ENCODE measurements around the gene DPP6.

DNA sequence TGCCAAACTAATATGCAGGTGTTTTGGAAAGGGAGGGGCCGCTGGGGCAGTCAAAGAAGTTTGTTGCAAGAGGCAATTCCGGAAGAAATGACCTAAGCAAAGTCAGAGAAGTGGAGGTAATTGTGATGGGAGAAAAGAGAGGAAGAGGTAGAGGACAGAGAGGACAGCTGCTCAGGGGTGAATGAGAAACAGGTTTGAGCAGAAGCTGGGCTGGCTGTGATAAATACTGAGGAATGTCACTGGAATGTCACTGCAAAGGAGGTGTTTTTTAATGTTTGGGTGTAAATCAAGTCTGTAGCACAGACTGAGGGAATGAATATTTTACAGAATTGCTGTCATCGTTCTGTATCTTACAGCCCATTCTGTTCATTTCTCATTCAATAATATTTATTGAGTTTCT, 207.2 kb downstream of the DPP6 start:
- TF ChIP-seq, protein P1, sequence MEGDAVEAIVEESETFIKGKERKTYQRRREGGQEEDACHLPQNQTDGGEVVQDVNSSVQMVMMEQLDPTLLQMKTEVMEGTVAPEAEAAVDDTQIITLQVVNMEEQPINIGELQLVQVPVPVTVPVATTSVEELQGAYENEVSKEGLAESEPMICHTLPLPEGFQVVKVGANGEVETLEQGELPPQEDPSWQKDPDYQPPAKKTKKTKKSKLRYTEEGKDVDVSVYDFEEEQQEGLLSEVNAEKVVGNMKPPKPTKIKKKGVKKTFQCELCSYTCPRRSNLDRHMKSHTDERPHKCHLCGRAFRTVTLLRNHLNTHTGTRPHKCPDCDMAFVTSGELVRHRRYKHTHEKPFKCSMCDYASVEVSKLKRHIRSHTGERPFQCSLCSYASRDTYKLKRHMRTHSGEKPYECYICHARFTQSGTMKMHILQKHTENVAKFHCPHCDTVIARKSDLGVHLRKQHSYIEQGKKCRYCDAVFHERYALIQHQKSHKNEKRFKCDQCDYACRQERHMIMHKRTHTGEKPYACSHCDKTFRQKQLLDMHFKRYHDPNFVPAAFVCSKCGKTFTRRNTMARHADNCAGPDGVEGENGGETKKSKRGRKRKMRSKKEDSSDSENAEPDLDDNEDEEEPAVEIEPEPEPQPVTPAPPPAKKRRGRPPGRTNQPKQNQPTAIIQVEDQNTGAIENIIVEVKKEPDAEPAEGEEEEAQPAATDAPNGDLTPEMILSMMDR (IDR thresholded peaks at IDR 0.05), result no peak
- TF ChIP-seq, protein P2, sequence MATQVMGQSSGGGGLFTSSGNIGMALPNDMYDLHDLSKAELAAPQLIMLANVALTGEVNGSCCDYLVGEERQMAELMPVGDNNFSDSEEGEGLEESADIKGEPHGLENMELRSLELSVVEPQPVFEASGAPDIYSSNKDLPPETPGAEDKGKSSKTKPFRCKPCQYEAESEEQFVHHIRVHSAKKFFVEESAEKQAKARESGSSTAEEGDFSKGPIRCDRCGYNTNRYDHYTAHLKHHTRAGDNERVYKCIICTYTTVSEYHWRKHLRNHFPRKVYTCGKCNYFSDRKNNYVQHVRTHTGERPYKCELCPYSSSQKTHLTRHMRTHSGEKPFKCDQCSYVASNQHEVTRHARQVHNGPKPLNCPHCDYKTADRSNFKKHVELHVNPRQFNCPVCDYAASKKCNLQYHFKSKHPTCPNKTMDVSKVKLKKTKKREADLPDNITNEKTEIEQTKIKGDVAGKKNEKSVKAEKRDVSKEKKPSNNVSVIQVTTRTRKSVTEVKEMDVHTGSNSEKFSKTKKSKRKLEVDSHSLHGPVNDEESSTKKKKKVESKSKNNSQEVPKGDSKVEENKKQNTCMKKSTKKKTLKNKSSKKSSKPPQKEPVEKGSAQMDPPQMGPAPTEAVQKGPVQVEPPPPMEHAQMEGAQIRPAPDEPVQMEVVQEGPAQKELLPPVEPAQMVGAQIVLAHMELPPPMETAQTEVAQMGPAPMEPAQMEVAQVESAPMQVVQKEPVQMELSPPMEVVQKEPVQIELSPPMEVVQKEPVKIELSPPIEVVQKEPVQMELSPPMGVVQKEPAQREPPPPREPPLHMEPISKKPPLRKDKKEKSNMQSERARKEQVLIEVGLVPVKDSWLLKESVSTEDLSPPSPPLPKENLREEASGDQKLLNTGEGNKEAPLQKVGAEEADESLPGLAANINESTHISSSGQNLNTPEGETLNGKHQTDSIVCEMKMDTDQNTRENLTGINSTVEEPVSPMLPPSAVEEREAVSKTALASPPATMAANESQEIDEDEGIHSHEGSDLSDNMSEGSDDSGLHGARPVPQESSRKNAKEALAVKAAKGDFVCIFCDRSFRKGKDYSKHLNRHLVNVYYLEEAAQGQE (IDR thresholded peaks at IDR 0.05; ENCODE audit: insufficient read depth in 1 of 2, low read depth in 2 of 2, low read length in 1 of 2), result no peak
- TF ChIP-seq TCF7L2 (IDR thresholded peaks at IDR 0.05; ENCODE audit: low read depth, low read length) (no peak), POLR2AphosphoS5 (IDR thresholded peaks at IDR 0.05; ENCODE audit: low read depth, low read length) (no peak), SIN3A (IDR thresholded peaks at IDR 0.05; ENCODE audit: borderline replicate concordance, insufficient read depth, low read depth, low read length) (no peak)

All from Panc1 (cell line).